ENCODE results near the gene DPEP2NB. TPM values are rescaled to one million over a fixed set of nuclear protein-coding genes. Genes with fewer than 3 reads are reported as not detected.

DPEP2NB gene
- total RNA-seq, 1 donor from 2014 or later, result not detected

Other genes starting within 250 kb of the DPEP2NB start
- gene RANBP10, start 209.4 kb downstream of the DPEP2NB start, total RNA-seq, result 23.0 and 25.7 TPM in 2 replicates
- 0.52 and 0.83 TPM in 2 replicates for gene TSNAXIP1, start 209.0 kb downstream of the DPEP2NB start, total RNA-seq
- 43.0 and 49.5 TPM in 2 replicates for gene THAP11, start 173.6 kb downstream of the DPEP2NB start, total RNA-seq
- gene NUTF2, start 169.0 kb downstream of the DPEP2NB start, total RNA-seq, result 183 and 186 TPM in 2 replicates
- gene CENPT, start 168.2 kb downstream of the DPEP2NB start, total RNA-seq, result 41.6 and 45.0 TPM in 2 replicates
- gene EDC4, start 142.9 kb downstream of the DPEP2NB start, total RNA-seq, result 115 and 128 TPM in 2 replicates
- gene NRN1L, start 131.0 kb downstream of the DPEP2NB start, total RNA-seq, result 0.65 and 0.76 TPM in 2 replicates
- 17.8 TPM in 2 replicates for gene PSKH1, start 122.7 kb downstream of the DPEP2NB start, total RNA-seq
- 5.5 and 6.9 TPM in 2 replicates for gene CTRL, start 84.0 kb downstream of the DPEP2NB start, total RNA-seq
- gene PSMB10, start 79.1 kb downstream of the DPEP2NB start, total RNA-seq, result 213 and 218 TPM in 2 replicates
- 12.7 and 20.3 TPM in 2 replicates for gene LCAT, start 71.8 kb downstream of the DPEP2NB start, total RNA-seq
- 40.0 and 43.1 TPM in 2 replicates for gene SLC12A4, start 47.3 kb downstream of the DPEP2NB start, total RNA-seq
- gene DPEP3, start 35.4 kb downstream of the DPEP2NB start, total RNA-seq, result not detected in 2 replicates
- 2.4 and 2.6 TPM in 2 replicates for gene DPEP2, start 16.4 kb downstream of the DPEP2NB start, total RNA-seq
- gene DDX28, start 7.3 kb upstream of the DPEP2NB start, total RNA-seq, result 28.2 and 28.4 TPM in 2 replicates
- 34.7 and 37.2 TPM in 2 replicates for gene DUS2, start 7.4 kb upstream of the DPEP2NB start, total RNA-seq
- gene NFATC3, start 69.5 kb upstream of the DPEP2NB start, total RNA-seq, result 152 and 157 TPM in 2 replicates
- 0.10 and 0.12 TPM in 2 replicates for gene ESRP2, start 220.2 kb upstream of the DPEP2NB start, total RNA-seq
- 8.6 and 8.8 TPM in 2 replicates for gene PLA2G15, start 229.5 kb upstream of the DPEP2NB start, total RNA-seq
- 139 and 143 TPM in 2 replicates for gene SLC7A6, start 248.6 kb upstream of the DPEP2NB start, total RNA-seq

Measured in activated T-helper 1 cell treated with anti-CD3 and anti-CD28 coated beads, Interleukin-12 subunit alpha, Interleukin-12 subunit beta, Interleukin-2, Interleukin-4 antibody, amounts not matched to agents 30 ng/mL and 10 ng/mL and 1 ng/mL, durations not matched to agents 14 hours and 24 hours and 36 hours (primary cell).